ENCODE results near the gene TEAD2. TPM values are rescaled to one million over a fixed set of nuclear protein-coding genes. Genes with fewer than 3 reads are reported as not detected.

The TEAD2 gene
- total and polyA plus RNA-seq, 4 experiments from 2014 or later, result not detected

DNA sequence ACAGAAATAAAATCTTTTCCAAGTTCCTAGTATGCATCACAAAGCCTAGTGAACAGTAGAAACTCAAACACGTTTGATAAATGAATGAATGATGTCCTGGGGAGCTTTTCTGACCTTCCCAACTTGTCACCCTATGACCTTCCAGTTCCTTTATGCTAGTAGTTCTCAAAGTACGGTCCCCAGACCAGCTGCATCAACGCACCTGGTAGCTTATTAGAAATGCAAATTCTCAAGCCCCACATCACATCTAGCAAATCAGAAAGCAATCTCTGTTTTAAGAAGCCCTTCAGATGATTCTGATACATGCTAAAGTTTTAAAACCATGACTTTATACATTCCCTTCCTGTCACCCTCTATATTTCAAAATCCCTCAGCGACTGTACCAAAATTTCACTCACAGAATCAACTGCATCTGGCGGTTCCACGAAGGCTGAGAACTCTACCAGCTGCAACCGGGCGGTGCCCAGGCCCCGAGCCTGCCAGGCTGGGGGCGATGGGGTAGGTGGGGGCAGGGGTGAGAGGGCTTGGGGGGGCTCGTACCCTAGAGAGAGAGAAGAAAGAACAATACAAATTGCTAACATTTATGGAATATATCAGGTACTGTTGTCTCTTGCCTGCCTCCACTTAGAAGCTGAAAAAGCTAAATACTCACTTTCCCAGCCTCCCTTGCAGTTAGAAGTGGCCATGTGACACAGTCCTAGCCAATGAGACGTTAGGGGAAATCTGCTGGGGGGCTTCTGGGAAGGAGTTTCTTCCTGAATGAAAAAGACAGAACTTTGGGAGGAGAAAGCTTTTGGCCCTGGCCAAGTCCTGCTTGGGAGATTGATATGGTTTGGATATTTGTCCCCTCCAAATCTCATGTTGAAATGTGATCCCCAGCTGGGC lies 13.7 kb downstream of the TEAD2 start:
- no peaks in the 10 kb centered on the region for H3K36me3 ChIP-seq (ENCODE audit: insufficient read depth, low read length)
- Mint-ChIP-seq H3K27ac (no peak overlapping the region), H3K4me3 (no peak overlapping the region), H3K9me3 (peaks cover 0 to 2% (median 0%) of the 10 kb centered on the region in 8 donors), H3K4me1 (peaks cover 1 to 7% (median 6%) of the 10 kb centered on the region in 4 donors), H3K27me3 (peaks cover 3 to 5% of the 10 kb centered on the region in 2 donors), H3K36me3 (no peaks in the 10 kb centered on the region)
- no peaks in the 10 kb centered on the region for H3K4me1 ChIP-seq (ENCODE audit: insufficient read depth, low read length)
- no peak for DNase-seq
- no peaks in the 10 kb centered on the region for H3K9me3 ChIP-seq (ENCODE audit: control insufficient read depth in 1 of 2, low read length in 2 of 2)
- H3K27me3 ChIP-seq (ENCODE audit: insufficient read depth, low read length), result no peaks in the 10 kb centered on the region
- ChIA-PET POLR2A (ENCODE audit: partially characterized antibody) (interaction anchor here (1.1 to 1.7 kb wide), 2 partner anchors 13 to 15 kb away, joined by 4 read pairs; partner anchors contain the start of gene CD37), CTCF (ENCODE audit: partially characterized antibody) (interaction anchor here (1.0 to 1.9 kb wide), 2 partner anchors 94 to 122 kb away, joined by 3 to 5 read pairs; no protein-coding TSS in a partner anchor)
- no peak overlapping the region for H3K4me3 ChIP-seq (ENCODE audit: low read length in 2 of 2)
- H3K27ac ChIP-seq (ENCODE audit: low read depth, low read length), result no peak overlapping the region
- intact Hi-C loops (cut with micrococcal nuclease), result no loop called here

DNA sequence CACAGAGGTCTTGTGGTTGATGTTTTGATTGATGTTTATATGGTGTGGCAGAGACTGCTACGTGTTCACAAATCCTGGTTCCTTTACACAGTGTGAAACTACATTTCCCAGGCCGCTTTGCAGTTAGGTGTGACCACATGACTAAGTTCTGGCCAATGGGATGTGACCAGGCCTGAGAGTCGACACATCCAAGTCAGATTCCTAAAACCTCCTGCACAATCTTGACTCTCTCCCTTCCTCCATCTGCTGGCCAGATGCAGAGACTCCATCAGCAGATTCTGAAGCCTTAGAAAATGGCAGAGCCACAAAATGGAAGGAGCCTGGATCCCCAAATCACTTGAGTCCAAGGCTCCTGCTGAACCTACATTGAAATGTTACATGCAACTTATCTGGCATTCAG lies 14.4 kb downstream of the TEAD2 start:
- H3K36me3 ChIP-seq (ENCODE audit: insufficient read depth, low read length), result no peaks in the 10 kb centered on the region
- H3K36me3 Mint-ChIP-seq, result peaks cover 0 to 2% of the 10 kb centered on the region in 2 donors
- no peak overlapping the region for H3K4me3 ChIP-seq (ENCODE audit: low read length in 2 of 2)
- ChIA-PET CTCF (ENCODE audit: partially characterized antibody) (interaction anchor here (1.0 to 1.9 kb wide), 2 partner anchors 93 to 122 kb away, joined by 3 to 5 read pairs; no protein-coding TSS in a partner anchor), POLR2A (ENCODE audit: partially characterized antibody) (interaction anchor here (1.1 to 1.7 kb wide), 2 partner anchors 13 to 14 kb away, joined by 4 read pairs; partner anchors contain the start of gene CD37)
- H3K27me3 ChIP-seq (ENCODE audit: insufficient read depth, low read length), result no peaks in the 10 kb centered on the region
- H3K27me3 Mint-ChIP-seq, result peaks cover 0 to 2% of the 10 kb centered on the region in 2 donors
- DNase-seq, result no peak
- H3K9me3 Mint-ChIP-seq, result peaks cover 0 to 2% (median 0%) of the 10 kb centered on the region in 8 donors
- H3K9me3 ChIP-seq (ENCODE audit: control insufficient read depth in 1 of 2, low read length in 2 of 2), result no peaks in the 10 kb centered on the region
- peaks cover 2 to 9% (median 7%) of the 10 kb centered on the region in 4 donors for H3K4me1 Mint-ChIP-seq
- H3K4me1 ChIP-seq (ENCODE audit: insufficient read depth, low read length), result no peaks in the 10 kb centered on the region
- intact Hi-C loops (cut with micrococcal nuclease), result no loop called here
- no peak overlapping the region for H3K27ac Mint-ChIP-seq
- H3K4me3 Mint-ChIP-seq, result no peak overlapping the region
- no peak overlapping the region for H3K27ac ChIP-seq (ENCODE audit: low read depth, low read length)

DNA sequence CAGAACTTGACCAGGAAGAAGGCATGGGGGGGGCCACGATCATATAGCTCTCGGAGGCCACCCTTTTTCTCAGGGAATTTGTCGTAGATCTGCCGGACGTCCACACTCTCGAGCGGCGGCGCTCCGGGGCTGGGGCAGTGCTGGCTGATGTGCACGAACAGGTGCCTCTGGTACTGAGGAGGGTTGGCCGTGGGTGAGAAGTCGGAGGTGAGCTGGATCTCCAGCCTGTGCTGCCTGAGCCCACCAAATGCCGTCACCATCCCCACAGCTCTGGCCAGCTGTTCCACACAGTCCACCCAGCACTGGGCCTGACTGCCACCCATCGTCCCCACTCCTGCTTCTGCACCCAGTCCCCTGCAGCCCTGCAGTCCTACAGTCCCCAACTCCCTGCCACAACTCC lies 15.0 kb downstream of the TEAD2 start:
- no peaks in the 10 kb centered on the region for H3K9me3 ChIP-seq (ENCODE audit: control insufficient read depth in 1 of 2, low read length in 2 of 2)
- Mint-ChIP-seq H3K4me1 (peaks cover 5 to 12% (median 8%) of the 10 kb centered on the region in 4 donors), H3K27ac (no peak overlapping the region), H3K27me3 (peaks cover 0 to 2% of the 10 kb centered on the region in 2 donors), H3K9me3 (peaks cover 0 to 2% (median 0%) of the 10 kb centered on the region in 8 donors), H3K36me3 (peaks cover 0 to 6% of the 10 kb centered on the region in 2 donors), H3K4me3 (no peak overlapping the region)
- H3K27ac ChIP-seq (ENCODE audit: low read depth, low read length), result no peak overlapping the region
- H3K27me3 ChIP-seq (ENCODE audit: insufficient read depth, low read length), result no peaks in the 10 kb centered on the region
- intact Hi-C loops (cut with micrococcal nuclease), result no loop called here
- H3K4me1 ChIP-seq (ENCODE audit: insufficient read depth, low read length), result no peaks in the 10 kb centered on the region
- no peak overlapping the region for H3K4me3 ChIP-seq (ENCODE audit: low read length in 2 of 2)
- ChIA-PET CTCF (ENCODE audit: partially characterized antibody) (interaction anchor here (1.9 kb wide), 1 partner anchor 121 kb away, joined by 5 read pairs; no protein-coding TSS in a partner anchor), POLR2A (ENCODE audit: partially characterized antibody) (interaction anchor here (1.0 to 1.7 kb wide), 3 partner anchors 12 to 132 kb away, joined by 3 to 4 read pairs (median 3); partner anchors contain the start of gene CD37)
- H3K36me3 ChIP-seq (ENCODE audit: insufficient read depth, low read length), result no peaks in the 10 kb centered on the region
- DNase-seq, result no peak

DNA sequence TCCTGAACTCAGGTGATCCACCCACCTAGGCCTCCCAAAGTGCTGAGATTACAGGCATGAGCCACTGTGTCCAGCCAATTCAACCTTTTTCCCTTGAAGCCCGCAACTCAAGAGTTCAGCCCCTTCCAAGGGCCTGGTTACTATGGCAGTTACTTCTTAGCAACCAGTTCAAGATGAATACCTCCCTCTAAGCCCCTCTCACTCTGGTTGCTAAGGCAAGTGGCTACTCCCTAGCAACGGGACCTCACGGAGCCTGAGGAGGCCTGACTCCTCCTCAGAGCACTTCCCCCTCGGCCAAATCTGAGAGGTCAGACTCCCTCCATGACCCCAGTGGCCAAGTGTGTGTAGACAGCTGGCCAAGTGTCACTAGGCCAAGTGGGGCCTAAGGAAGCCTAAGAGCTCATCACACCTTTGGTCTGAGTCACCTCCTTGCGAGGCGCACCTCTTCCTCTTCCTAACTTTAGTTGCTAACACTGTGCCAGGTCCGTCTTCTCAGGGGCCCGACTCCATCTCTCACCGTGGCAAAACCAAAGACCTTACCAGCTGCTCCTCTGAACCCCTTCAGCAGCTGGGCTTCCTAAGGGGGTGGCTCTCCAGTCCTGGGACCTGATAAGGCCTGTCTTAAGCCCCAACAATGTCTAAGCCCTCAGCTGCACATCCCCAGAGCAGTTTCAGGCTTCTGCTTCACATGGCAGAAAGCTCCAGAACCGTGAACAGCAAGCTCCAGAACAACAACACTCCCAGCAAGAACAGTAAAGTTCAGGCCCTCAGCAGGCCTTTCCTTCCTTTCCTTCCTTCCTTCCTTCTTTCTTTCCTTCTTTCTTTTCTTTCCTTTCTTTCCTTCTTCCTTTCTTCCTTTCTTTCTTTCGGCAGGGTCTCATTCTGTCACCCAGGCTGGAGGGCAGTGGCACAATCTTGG lies 17.5 kb downstream of the TEAD2 start:
- intact Hi-C loops (cut with micrococcal nuclease), result no loop called here
- Mint-ChIP-seq H3K36me3 (peaks cover 8 to 12% of the 10 kb centered on the region in 2 donors), H3K27ac (peak overlapping the region in 5 of 7 donors; percentile 48 to 86 (median 77)), H3K4me3 (no peak overlapping the region), H3K9me3 (peaks cover 0 to 2% (median 0%) of the 10 kb centered on the region in 8 donors), H3K27me3 (no peaks in the 10 kb centered on the region), H3K4me1 (peaks cover 8 to 13% (median 12%) of the 10 kb centered on the region in 4 donors)
- POLR2A ChIA-PET (ENCODE audit: partially characterized antibody), result interaction anchor here (1.1 to 1.2 kb wide), 2 partner anchors 10 to 14 kb away, joined by 4 read pairs; partner anchors contain the start of gene CD37
- no peaks in the 10 kb centered on the region for H3K9me3 ChIP-seq (ENCODE audit: control insufficient read depth in 1 of 2, low read length in 2 of 2)
- CTCF ChIA-PET (ENCODE audit: partially characterized antibody), result interaction anchor here (0.5 to 0.8 kb wide), 3 partner anchors 43 to 350 kb away, joined by 3 to 4 read pairs (median 3); no protein-coding TSS in a partner anchor
- no peaks in the 10 kb centered on the region for H3K27me3 ChIP-seq (ENCODE audit: insufficient read depth, low read length)
- no peak overlapping the region for H3K27ac ChIP-seq (ENCODE audit: low read depth, low read length)
- no peaks in the 10 kb centered on the region for H3K4me1 ChIP-seq (ENCODE audit: insufficient read depth, low read length)
- DNase-seq, result no peak
- no peaks in the 10 kb centered on the region for H3K36me3 ChIP-seq (ENCODE audit: insufficient read depth, low read length)
- no peak overlapping the region for H3K4me3 ChIP-seq (ENCODE audit: low read length in 2 of 2)

DNA sequence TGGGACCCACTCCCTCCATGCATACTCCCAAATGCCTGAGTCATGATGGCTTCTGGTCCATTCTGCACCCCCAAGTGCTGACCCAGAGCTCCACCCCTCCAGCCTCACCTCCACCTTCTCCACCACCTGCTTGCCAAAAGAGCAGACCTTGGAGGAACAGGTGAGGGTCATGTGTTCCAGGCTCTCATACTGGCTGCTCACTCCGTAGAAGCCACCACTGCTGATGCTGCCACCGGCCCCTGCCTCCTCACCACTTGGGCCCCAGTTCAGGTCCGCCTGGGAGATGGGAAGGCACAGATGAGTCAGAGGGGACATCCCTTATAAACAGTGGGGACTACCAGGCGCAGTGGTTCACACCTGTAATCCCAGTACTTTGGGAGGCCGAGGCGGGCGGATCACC lies 19.1 kb downstream of the TEAD2 start:
- H3K36me3 ChIP-seq (ENCODE audit: insufficient read depth, low read length), result no peaks in the 10 kb centered on the region
- no peak for DNase-seq
- H3K4me3 ChIP-seq (ENCODE audit: low read length in 2 of 2), result no peak overlapping the region
- peaks cover 8% of the 10 kb centered on the region for H3K4me1 ChIP-seq (ENCODE audit: insufficient read depth, low read length)
- H3K9me3 Mint-ChIP-seq, result peaks cover 0 to 2% (median 0%) of the 10 kb centered on the region in 8 donors
- ChIA-PET POLR2A (ENCODE audit: partially characterized antibody) (no interaction called here), CTCF (ENCODE audit: partially characterized antibody) (no interaction called here)
- peak overlapping the region in 1 of 8 donors; percentile 18 for H3K4me3 Mint-ChIP-seq
- peaks cover 12 to 23% (median 17%) of the 10 kb centered on the region in 4 donors for H3K4me1 Mint-ChIP-seq
- no peak overlapping the region for H3K27ac ChIP-seq (ENCODE audit: low read depth, low read length)
- H3K27ac Mint-ChIP-seq, result peak overlapping the region in 6 of 7 donors; percentile 1 to 57 (median 29)
- intact Hi-C loops (cut with micrococcal nuclease), result no loop called here
- H3K27me3 Mint-ChIP-seq, result no peaks in the 10 kb centered on the region
- no peaks in the 10 kb centered on the region for H3K27me3 ChIP-seq (ENCODE audit: insufficient read depth, low read length)
- H3K36me3 Mint-ChIP-seq, result peaks cover 18 to 23% of the 10 kb centered on the region in 2 donors
- H3K9me3 ChIP-seq (ENCODE audit: control insufficient read depth in 1 of 2, low read length in 2 of 2), result no peaks in the 10 kb centered on the region

DNA sequence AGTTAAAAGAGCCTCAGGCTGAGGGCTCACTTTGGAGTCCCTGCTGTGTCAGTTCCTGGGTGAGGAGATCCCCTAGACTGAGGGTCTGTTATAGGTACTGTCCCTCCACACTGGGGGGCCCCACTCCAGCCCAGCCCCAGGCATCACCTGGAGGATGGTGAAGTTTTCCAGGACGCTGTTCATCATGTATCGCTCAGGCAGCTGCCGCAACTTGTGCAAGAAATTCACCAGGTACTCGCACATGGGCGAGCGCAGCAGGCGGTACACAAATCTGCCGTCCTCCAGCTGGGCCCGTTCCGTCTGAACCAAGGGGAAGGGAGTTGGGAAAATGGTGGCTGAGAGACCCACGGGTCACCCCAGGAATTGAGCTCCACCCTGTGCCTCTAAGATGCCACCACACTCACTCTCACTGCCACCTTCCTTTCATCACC lies 19.9 kb downstream of the TEAD2 start:
- intact Hi-C loops (cut with micrococcal nuclease), result no loop called here
- Histone ChIP-seq H3K9me3 (ENCODE audit: control insufficient read depth in 1 of 2, low read length in 2 of 2) (no peaks in the 10 kb centered on the region), H3K27me3 (ENCODE audit: insufficient read depth, low read length) (no peaks in the 10 kb centered on the region), H3K4me1 (ENCODE audit: insufficient read depth, low read length) (peaks cover 16% of the 10 kb centered on the region), H3K4me3 (ENCODE audit: low read length in 2 of 2) (no peak overlapping the region), H3K27ac (ENCODE audit: low read depth, low read length) (no peak overlapping the region), H3K36me3 (ENCODE audit: insufficient read depth, low read length) (peaks cover 7% of the 10 kb centered on the region)
- H3K36me3 Mint-ChIP-seq, result peaks cover 26 to 28% of the 10 kb centered on the region in 2 donors
- POLR2A ChIA-PET (ENCODE audit: partially characterized antibody), result interaction anchor here (1.1 kb wide), 1 partner anchor 9 kb away, joined by 3 read pairs; no protein-coding TSS in a partner anchor
- H3K27me3 Mint-ChIP-seq, result no peaks in the 10 kb centered on the region
- H3K4me3 Mint-ChIP-seq, result no peak overlapping the region
- H3K27ac Mint-ChIP-seq, result peak overlapping the region in 4 of 7 donors; percentile 5 to 57 (median 23)
- DNase-seq, result no peak
- H3K9me3 Mint-ChIP-seq, result peaks cover 0 to 2% (median 0%) of the 10 kb centered on the region in 8 donors
- peaks cover 17 to 30% (median 19%) of the 10 kb centered on the region in 4 donors for H3K4me1 Mint-ChIP-seq
- CTCF ChIA-PET (ENCODE audit: partially characterized antibody), result no interaction called here

Data from CD4-positive, alpha-beta memory T cell (primary cell).